ENCODE data around the gene DCBLD2.

- TF ChIP-seq, protein P1, sequence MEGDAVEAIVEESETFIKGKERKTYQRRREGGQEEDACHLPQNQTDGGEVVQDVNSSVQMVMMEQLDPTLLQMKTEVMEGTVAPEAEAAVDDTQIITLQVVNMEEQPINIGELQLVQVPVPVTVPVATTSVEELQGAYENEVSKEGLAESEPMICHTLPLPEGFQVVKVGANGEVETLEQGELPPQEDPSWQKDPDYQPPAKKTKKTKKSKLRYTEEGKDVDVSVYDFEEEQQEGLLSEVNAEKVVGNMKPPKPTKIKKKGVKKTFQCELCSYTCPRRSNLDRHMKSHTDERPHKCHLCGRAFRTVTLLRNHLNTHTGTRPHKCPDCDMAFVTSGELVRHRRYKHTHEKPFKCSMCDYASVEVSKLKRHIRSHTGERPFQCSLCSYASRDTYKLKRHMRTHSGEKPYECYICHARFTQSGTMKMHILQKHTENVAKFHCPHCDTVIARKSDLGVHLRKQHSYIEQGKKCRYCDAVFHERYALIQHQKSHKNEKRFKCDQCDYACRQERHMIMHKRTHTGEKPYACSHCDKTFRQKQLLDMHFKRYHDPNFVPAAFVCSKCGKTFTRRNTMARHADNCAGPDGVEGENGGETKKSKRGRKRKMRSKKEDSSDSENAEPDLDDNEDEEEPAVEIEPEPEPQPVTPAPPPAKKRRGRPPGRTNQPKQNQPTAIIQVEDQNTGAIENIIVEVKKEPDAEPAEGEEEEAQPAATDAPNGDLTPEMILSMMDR (IDR thresholded peaks at IDR 0.05; ENCODE audit: low read depth, low read length), result no peak
- no peak for TF ChIP-seq EZH2phosphoT487 (IDR thresholded peaks at IDR 0.05; ENCODE audit: low read depth)
These were observed at the start of gene DCBLD2 for GRCh38 chr3:98901392-98902350.

Measured in OCI-LY3 (cell line).